Esophagus muscularis mucosa (tissue), 4 donors: Measurements from ENCODE around the gene HIBCH. TPM values are rescaled to one million over a fixed set of nuclear protein-coding genes. Genes with fewer than 3 reads are reported as not detected.

Source experiments
- DNase-seq: peaks from one replicate; pipeline ENCODE4 v3.0.0-alpha.2; 2017; ENCODE audit errors: extremely low spot score
- H3K27ac ChIP-seq, 4 donors: fragments of 200-600 bp; sonication (generic); replicated peaks in 1 of 4; 1 replicate in 3 of 4; 2 replicates in 1 of 4; pipeline ENCODE4 v1.5.1; 2016 to 2019; ENCODE audit warnings: mild to moderate bottlenecking in 1 of 4
- H3K27me3 ChIP-seq, 4 donors: fragments of 200-600 bp; sonication (generic); one replicate each; pipeline versions ENCODE4 v1.5.1 to v1.6.0; 2016 to 2019
- H3K36me3 ChIP-seq, 4 donors: fragments of 200-600 bp; sonication (generic); one replicate each; pipeline ENCODE4 v1.5.1; 2016 to 2019
- H3K4me1 ChIP-seq, 4 donors: fragments of 200-600 bp; sonication (generic); one replicate each; pipeline ENCODE4 v1.5.1; 2016 to 2019
- H3K4me3 ChIP-seq, 4 donors: fragments of 200-600 bp; sonication (generic); 1 replicate in 2 of 4; 2 replicates in 2 of 4; pipeline ENCODE4 v1.5.1; 2016 to 2019; ENCODE audit warnings: mild to moderate bottlenecking in 4 of 4, moderate library complexity in 1 of 4
- H3K9me3 ChIP-seq, 4 donors: fragments of 200-600 bp; sonication (generic); 1 replicate in 3 of 4; 2 replicates in 1 of 4; pipeline ENCODE4 v1.5.1; 2016 to 2019
- EP300 ChIP-seq: sonication (generic); formaldehyde crosslinking; IDR thresholded peaks from one replicate; pipeline ENCODE4 v1.6.1; 2017; ENCODE audit warnings: antibody characterized with exemption
- POLR2A ChIP-seq: fragments of 450-650 bp; IDR thresholded peaks from one replicate; pipeline ENCODE4 v1.6.1; 2017; ENCODE audit warnings: antibody characterized with exemption, moderate library complexity, mild to moderate bottlenecking, low read depth
- POLR2AphosphoS5 ChIP-seq, 2 donors: sonication (generic); formaldehyde crosslinking; IDR thresholded peaks; one replicate each; pipeline ENCODE4 v1.6.1; 2017; ENCODE audit warnings: antibody characterized with exemption in 2 of 2
- WGBS: methylation state at CpG from one replicate; pipeline ENCODE4 v1.1.5; 2018; 5-methylcytosine and 5-hydroxymethylcytosine counted together
- intact Hi-C: fragments of 100-400 bp; cut with DNase I; formaldehyde crosslinking; loops from one replicate; pipeline ENCODE4 v1.15.1; 2023
- total RNA-seq, 4 donors: library from RNA; depleted of rRNA; stranded (reverse); fragments of >200 nt; gene quantifications; one replicate each; pipeline versions ENCODE4 v1.1.0 to v1.2.1, GENCODE V29; 2016
- TF ChIP-seq, protein P1 (sequence below), 3 experiments: fragments of 200-600 bp in 2 of 3; fragments of 450-650 bp in 1 of 3; sonication (generic) in 2 of 3; IDR thresholded peaks; one replicate each; pipeline ENCODE4 v1.5.1; 2017 to 2019; ENCODE audit warnings: antibody characterized with exemption in 3 of 3, mild to moderate bottlenecking in 2 of 3, moderate library complexity in 1 of 3

Gene HIBCH
- total RNA-seq, 4 donors from 2014 or later = 12.3 to 20.2 (median 15.5) TPM

DNA sequence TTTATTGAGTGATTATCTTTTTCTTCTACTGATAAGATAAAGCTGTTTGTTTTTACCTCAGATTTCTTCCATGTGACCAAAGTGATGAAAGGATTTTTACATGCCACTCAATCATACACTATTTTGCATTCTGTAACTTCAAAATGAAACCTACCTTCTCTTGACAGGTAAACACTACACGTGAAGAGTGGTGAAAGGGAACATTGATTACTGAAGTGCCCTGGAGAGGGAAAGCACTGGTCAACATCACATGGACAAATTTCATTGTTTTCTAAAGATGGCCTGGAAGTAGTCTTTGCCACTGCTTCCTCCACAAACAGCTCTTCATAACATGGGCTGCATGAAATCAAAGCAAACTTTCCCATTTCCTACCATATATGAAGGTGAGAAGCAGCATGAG is 120.1 kb downstream of the HIBCH start:
- Histone ChIP-seq H3K27me3 (no peaks in the 10 kb centered on the region), H3K36me3 (peaks cover 4 to 16% (median 8%) of the 10 kb centered on the region in 4 donors), H3K27ac (no peak overlapping the region), H3K9me3 (no peaks in the 10 kb centered on the region), H3K4me3 (no peak overlapping the region), H3K4me1 (peaks cover 0 to 15% (median 5%) of the 10 kb centered on the region in 4 donors)
- TF ChIP-seq EP300 (no peak), POLR2AphosphoS5 (IDR thresholded peaks at IDR 0.05) (no peak), POLR2A (no peak)
- TF ChIP-seq, protein P1, sequence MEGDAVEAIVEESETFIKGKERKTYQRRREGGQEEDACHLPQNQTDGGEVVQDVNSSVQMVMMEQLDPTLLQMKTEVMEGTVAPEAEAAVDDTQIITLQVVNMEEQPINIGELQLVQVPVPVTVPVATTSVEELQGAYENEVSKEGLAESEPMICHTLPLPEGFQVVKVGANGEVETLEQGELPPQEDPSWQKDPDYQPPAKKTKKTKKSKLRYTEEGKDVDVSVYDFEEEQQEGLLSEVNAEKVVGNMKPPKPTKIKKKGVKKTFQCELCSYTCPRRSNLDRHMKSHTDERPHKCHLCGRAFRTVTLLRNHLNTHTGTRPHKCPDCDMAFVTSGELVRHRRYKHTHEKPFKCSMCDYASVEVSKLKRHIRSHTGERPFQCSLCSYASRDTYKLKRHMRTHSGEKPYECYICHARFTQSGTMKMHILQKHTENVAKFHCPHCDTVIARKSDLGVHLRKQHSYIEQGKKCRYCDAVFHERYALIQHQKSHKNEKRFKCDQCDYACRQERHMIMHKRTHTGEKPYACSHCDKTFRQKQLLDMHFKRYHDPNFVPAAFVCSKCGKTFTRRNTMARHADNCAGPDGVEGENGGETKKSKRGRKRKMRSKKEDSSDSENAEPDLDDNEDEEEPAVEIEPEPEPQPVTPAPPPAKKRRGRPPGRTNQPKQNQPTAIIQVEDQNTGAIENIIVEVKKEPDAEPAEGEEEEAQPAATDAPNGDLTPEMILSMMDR (IDR thresholded peaks at IDR 0.05) = no peak
- 91% methylated on average over 1 of the region's 1 CpG for WGBS
- no peak for DNase-seq
- intact Hi-C loops = no loop called here

DNA sequence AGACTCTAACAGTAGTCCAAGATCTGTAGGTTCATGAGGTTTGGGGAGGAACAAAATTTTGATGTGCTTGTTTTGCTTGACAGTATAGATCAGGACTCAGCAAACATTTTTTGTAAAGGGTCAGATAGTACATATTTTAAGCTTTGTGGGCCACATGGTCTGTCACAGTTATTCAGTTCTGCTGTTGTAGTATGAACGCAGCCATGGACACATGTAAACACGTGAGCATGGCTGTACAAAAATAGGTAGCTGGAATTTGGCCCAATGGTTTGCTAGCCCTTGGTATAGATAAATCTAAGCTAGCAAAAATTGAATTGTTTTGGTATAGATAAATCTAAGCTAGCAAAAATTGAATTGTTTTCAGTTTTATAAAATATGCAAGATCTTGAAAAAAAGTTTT is 120.5 kb downstream of the HIBCH start:
- 93% methylated on average over 2 of the region's 2 CpGs for WGBS
- intact Hi-C loops = no loop called here
- H3K4me3 ChIP-seq = no peak overlapping the region
- H3K4me1 ChIP-seq = peaks cover 0 to 15% (median 5%) of the 10 kb centered on the region in 4 donors
- H3K27ac ChIP-seq = no peak overlapping the region
- DNase-seq = no peak
- no peaks in the 10 kb centered on the region for H3K27me3 ChIP-seq
- no peak for TF ChIP-seq POLR2AphosphoS5 (IDR thresholded peaks at IDR 0.05)
- no peak for TF ChIP-seq POLR2A
- no peak for TF ChIP-seq EP300
- TF ChIP-seq, protein P1 (IDR thresholded peaks at IDR 0.05) = no peak
- H3K9me3 ChIP-seq = no peaks in the 10 kb centered on the region
- peaks cover 4 to 16% (median 8%) of the 10 kb centered on the region in 4 donors for H3K36me3 ChIP-seq

DNA sequence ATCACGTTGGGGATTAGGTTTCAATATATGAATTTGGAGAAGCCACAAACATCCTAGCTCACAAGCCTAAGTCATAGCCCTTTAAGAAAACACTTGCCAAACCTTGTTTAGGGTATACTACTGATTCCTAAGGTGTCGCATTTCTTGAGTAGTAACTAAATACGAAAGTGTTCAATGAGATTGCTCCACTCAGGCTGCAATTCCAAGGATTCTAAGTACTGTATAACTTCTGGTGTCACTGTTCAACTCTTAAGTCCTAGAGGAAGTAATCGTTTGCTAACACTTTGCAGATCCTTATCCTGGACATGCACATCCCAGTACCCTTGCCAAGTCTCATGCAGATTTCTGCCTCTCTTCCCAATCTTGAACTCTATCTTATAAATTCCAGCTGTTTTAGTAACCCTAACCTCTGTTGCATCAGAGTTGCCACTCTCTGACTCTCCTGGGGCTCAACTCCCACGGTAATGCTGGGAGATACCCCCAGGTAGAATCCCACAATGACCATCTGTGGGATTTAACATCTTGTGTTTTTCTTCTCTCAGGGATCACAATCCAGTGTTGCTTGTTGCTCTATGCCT is 122.4 kb downstream of the HIBCH start:
- intact Hi-C loops = no loop called here
- 81% methylated on average over 5 of the region's 5 CpGs for WGBS
- Histone ChIP-seq H3K36me3 (peaks cover 4 to 7% (median 5%) of the 10 kb centered on the region in 4 donors), H3K9me3 (no peaks in the 10 kb centered on the region), H3K27ac (no peak overlapping the region), H3K27me3 (no peaks in the 10 kb centered on the region), H3K4me1 (peaks cover 0 to 15% (median 5%) of the 10 kb centered on the region in 4 donors), H3K4me3 (no peak overlapping the region)
- no peak for DNase-seq
- no peak for TF ChIP-seq POLR2A
- no peak for TF ChIP-seq POLR2AphosphoS5 (IDR thresholded peaks at IDR 0.05)
- TF ChIP-seq, protein P1 (IDR thresholded peaks at IDR 0.05) = no peak
- no peak for TF ChIP-seq EP300

DNA sequence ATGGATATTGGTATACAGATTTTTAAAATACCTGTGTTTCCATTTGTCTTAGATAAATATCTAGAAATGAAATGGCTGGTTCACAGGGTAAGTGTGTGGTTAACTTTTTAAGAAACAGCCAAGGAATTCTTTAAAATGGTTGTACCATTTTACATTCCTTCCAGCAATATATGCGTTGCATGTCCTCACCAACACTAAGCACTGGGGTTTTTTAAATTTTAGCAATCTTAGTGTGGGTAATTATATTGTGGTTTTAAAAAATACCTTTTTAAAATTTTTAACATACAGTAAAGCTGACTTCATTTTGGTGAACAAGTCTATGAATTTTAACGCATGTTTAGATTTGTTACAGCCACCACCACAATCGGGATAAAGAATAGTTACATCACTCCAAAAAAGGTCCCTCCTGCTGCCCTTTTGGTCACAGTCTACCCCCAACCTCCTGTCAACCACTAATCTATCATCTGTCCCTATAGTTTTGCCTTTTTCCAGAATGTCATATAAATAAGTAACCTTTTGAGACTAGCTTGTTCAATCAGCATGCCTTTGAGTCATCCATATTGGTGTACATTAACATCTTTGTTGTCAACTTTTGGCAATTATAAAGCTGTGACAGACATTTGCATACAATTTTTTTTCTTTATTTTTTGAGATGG is 129.0 kb downstream of the HIBCH start:
- H3K9me3 ChIP-seq = no peaks in the 10 kb centered on the region
- no peaks in the 10 kb centered on the region for H3K27me3 ChIP-seq
- intact Hi-C loops = no loop called here
- TF ChIP-seq, protein P1 (IDR thresholded peaks at IDR 0.05) = no peak
- TF ChIP-seq EP300 (no peak), POLR2AphosphoS5 (IDR thresholded peaks at IDR 0.05) (no peak), POLR2A (no peak)
- WGBS = 97% methylated on average over 3 of the region's 3 CpGs
- H3K36me3 ChIP-seq = no peaks in the 10 kb centered on the region
- H3K4me1 ChIP-seq = no peaks in the 10 kb centered on the region
- H3K27ac ChIP-seq = no peak overlapping the region
- no peak overlapping the region for H3K4me3 ChIP-seq
- DNase-seq = no peak
